PC-3 (cell line): ENCODE results near the gene PDSS2. TPM values are rescaled to one million over a fixed set of nuclear protein-coding genes. Genes with fewer than 3 reads are reported as not detected.
A peak's percentile ranks its signal among the peaks of the same experiment; 100 is the strongest.

ENCODE experiments used
- ATAC-seq: fragments of 200-7000 bp; cut with Tn5 transposase; 2 replicates; pipeline ENCODE4 v1.9.1; 2020; ENCODE audit warnings: mild to moderate bottlenecking, moderate library complexity
- BruUV-seq: library from RNA; stranded (reverse); fragments of 400-500 nt; replicated peaks from 2 replicates; lab custom pipeline; 2021; lab: Mats Ljungman, UMichigan
- CTCF ChIA-PET: fragments of 300-600 bp; sonication (Branson Sonifier 250); formaldehyde crosslinking; loops from one replicate; lab custom pipeline; 2022; ENCODE audit warnings: antibody characterized with exemption; lab: Charles Lee
- POLR2A ChIA-PET: fragments of 300-600 bp; sonication (Branson Sonifier 250); formaldehyde crosslinking; loops from one replicate; lab custom pipeline; 2022; ENCODE audit warnings: antibody characterized with exemption; ENCODE audit not compliant: unreplicated experiment; lab: Charles Lee
- DNase-seq: peaks from one replicate; pipeline ENCODE4 v3.0.0-alpha.2; 2015
- H2AFZ ChIP-seq: fragments of 300-600 bp; sonication (generic); 2 replicates; pipeline ENCODE4 v1.6.0; 2016; ENCODE audit warnings: antibody characterized with exemption, low read length
- H3F3A ChIP-seq: fragments of 300-600 bp; sonication (generic); one replicate; pipeline ENCODE4 v1.6.0; 2017; ENCODE audit warnings: antibody characterized with exemption, low read length, control low read depth, mild to moderate bottlenecking; ENCODE audit not compliant: unreplicated experiment
- H3K27ac ChIP-seq: fragments of 300-600 bp; sonication (generic); 2 replicates; pipeline ENCODE4 v1.5.1; 2016; ENCODE audit warnings: mild to moderate bottlenecking, low read length
- H3K27me3 ChIP-seq: fragments of 300-600 bp; sonication (generic); 2 replicates; pipeline ENCODE4 v1.6.1; 2016; ENCODE audit warnings: low read length, mixed read lengths
- H3K36me3 ChIP-seq: fragments of 300-600 bp; sonication (generic); 2 replicates; pipeline ENCODE4 v1.6.1; 2016; ENCODE audit warnings: low read depth, mixed run types, low read length, mixed read lengths
- H3K4me1 ChIP-seq: fragments of 300-600 bp; sonication (generic); 2 replicates; pipeline ENCODE4 v1.5.1; 2016; ENCODE audit warnings: low read length; ENCODE audit not compliant: insufficient read depth
- H3K4me2 ChIP-seq: fragments of 300-600 bp; sonication (generic); 2 replicates; pipeline ENCODE4 v1.6.0; 2016; ENCODE audit warnings: low read length
- H3K4me3 ChIP-seq: fragments of 300-600 bp; sonication (generic); 2 replicates; pipeline ENCODE4 v1.5.1; 2016; ENCODE audit warnings: mild to moderate bottlenecking, low read length, mixed read lengths
- H3K79me2 ChIP-seq: fragments of 300-600 bp; sonication (generic); 2 replicates; pipeline ENCODE4 v1.6.1; 2017; ENCODE audit warnings: low read length, mixed read lengths
- H3K9ac ChIP-seq: fragments of 300-600 bp; sonication (generic); 2 replicates; pipeline ENCODE4 v1.6.0; 2016; ENCODE audit warnings: mild to moderate bottlenecking, low read length
- H3K9me2 ChIP-seq: fragments of 300-600 bp; sonication (generic); replicated peaks from 2 replicates; pipeline ENCODE4 v1.6.1; 2016; ENCODE audit warnings: mixed run types, low read length, mixed read lengths
- H3K9me3 ChIP-seq: fragments of 300-600 bp; sonication (generic); 2 replicates; pipeline ENCODE4 v1.6.1; 2016; ENCODE audit warnings: low read length, mixed read lengths
- H4K20me1 ChIP-seq: fragments of 300-600 bp; sonication (generic); 2 replicates; pipeline ENCODE4 v1.6.1; 2016; ENCODE audit warnings: low read length, mixed read lengths
- EZH2 ChIP-seq: fragments of 300-600 bp; sonication (generic); IDR thresholded peaks from one replicate; pipeline ENCODE4 v1.6.1; 2017; ENCODE audit warnings: antibody characterized with exemption, mild to moderate bottlenecking, low read length; ENCODE audit not compliant: unreplicated experiment
- EZH2phosphoT487 ChIP-seq: fragments of 300-600 bp; sonication (generic); IDR thresholded peaks from 2 replicates; pipeline ENCODE4 v1.6.1; 2018; ENCODE audit warnings: mild to moderate bottlenecking, antibody characterized with exemption, low read length, borderline replicate concordance
- intact Hi-C: fragments of 100-400 bp; cut with micrococcal nuclease; formaldehyde crosslinking; loops from 2 replicates; pipeline ENCODE4 v1.9.0; 2023
- total RNA-seq: library from RNA; depleted of rRNA; stranded (reverse); fragments of >200 nt; gene quantifications from 2 replicates; pipeline ENCODE4 v1.2.3, GENCODE V29; 2014
- TF ChIP-seq, protein P1 (sequence below): fragments of 300-600 bp; sonication (generic); conservative IDR thresholded peaks from 2 replicates; pipeline ENCODE4 v1.5.1; 2017; ENCODE audit warnings: antibody characterized with exemption, low read depth, mild to moderate bottlenecking, low read length

PDSS2 gene
- total RNA-seq, 1 experiment from 2014 or later, result 6.6 TPM

- Histone ChIP-seq H3K4me2 (peak overlapping the region; percentile 89), H3K4me1 (peaks cover 6% of the 10 kb centered on the region; the same call in 1 of the 2 replicates), H3K36me3 (no peaks in the 10 kb centered on the region), H3F3A (no peaks in the 10 kb centered on the region), H3K27ac (peak overlapping the region; percentile 12; the same call in 1 of the 2 replicates), H3K4me3 (peak overlapping the region; percentile 91), H4K20me1 (no peaks in the 10 kb centered on the region), H3K9me2 (no peaks in the 10 kb centered on the region), H3K27me3 (no peaks in the 10 kb centered on the region), H3K79me2 (peaks cover 27% of the 10 kb centered on the region), H2AFZ (peak overlapping the region; percentile 99), H3K9ac (peak overlapping the region; percentile 71), H3K9me3 (no peaks in the 10 kb centered on the region)
- no peak for DNase-seq
- ChIA-PET POLR2A (no interaction called here), CTCF (interaction anchor here (0.6 to 1.7 kb wide), 3 partner anchors 142 to 206 kb away, joined by 3 to 8 read pairs (median 6); no protein-coding TSS in a partner anchor)
- intact Hi-C loops, result no loop called here
- TF ChIP-seq EZH2phosphoT487, result no peak
- no peak for TF ChIP-seq EZH2
- TF ChIP-seq, protein P1, sequence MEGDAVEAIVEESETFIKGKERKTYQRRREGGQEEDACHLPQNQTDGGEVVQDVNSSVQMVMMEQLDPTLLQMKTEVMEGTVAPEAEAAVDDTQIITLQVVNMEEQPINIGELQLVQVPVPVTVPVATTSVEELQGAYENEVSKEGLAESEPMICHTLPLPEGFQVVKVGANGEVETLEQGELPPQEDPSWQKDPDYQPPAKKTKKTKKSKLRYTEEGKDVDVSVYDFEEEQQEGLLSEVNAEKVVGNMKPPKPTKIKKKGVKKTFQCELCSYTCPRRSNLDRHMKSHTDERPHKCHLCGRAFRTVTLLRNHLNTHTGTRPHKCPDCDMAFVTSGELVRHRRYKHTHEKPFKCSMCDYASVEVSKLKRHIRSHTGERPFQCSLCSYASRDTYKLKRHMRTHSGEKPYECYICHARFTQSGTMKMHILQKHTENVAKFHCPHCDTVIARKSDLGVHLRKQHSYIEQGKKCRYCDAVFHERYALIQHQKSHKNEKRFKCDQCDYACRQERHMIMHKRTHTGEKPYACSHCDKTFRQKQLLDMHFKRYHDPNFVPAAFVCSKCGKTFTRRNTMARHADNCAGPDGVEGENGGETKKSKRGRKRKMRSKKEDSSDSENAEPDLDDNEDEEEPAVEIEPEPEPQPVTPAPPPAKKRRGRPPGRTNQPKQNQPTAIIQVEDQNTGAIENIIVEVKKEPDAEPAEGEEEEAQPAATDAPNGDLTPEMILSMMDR, result no peak
- BruUV-seq, result no TSS peak
- ATAC-seq, result no peak
These were observed 793 bp upstream of the PDSS2 start for GRCh38 chr6:107460083-107460631.

DNA sequence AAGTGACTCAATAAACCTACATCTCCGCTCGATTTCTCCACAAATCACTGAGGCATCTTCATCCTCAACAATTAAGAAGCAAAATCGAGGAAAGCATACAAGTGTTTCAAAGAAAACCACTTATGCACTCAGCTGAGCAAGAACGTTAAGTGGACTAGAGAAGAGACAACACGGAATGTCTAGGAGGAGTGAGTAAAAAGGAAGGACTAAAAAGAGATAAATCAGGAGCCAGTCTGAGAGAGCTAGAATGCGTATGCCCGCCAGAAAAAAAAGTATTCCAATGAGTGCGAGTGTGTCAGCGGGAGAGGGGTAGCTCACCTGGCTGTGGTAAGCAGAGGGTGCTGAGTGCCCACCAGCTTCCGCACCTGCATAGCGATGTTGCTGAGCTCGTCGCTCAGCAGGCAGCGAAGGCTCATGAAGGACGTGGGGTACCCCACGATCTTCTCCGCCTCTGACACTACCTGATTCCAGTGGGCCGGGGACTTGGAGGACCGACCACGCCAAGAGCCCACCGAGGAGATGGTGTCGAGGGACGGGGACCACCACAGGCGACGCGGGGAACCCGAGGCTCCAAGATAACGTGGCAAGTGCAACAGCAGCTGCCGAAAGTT, 587 bp downstream of the PDSS2 start:
- H3K27me3 ChIP-seq, result no peaks in the 10 kb centered on the region
- TSS peak; percentile 58 for BruUV-seq
- peak overlapping the region; percentile 99 for H2AFZ ChIP-seq
- H4K20me1 ChIP-seq, result no peaks in the 10 kb centered on the region
- H3K4me2 ChIP-seq, result peak overlapping the region; percentile 90
- H3K27ac ChIP-seq, result peak overlapping the region; percentile 35
- ATAC-seq (peak; percentile 35), DNase-seq (peak; percentile 26)
- peaks cover 31% of the 10 kb centered on the region for H3K79me2 ChIP-seq
- CTCF ChIA-PET, result interaction anchor here (0.5 to 1.7 kb wide), 2 partner anchors 91 to 141 kb away, joined by 4 to 6 read pairs; no protein-coding TSS in a partner anchor
- peak overlapping the region; percentile 76 for H3K9ac ChIP-seq
- POLR2A ChIA-PET, result interaction anchor here (0.5 to 0.8 kb wide), 3 partner anchors 343 to 430 kb away, joined by 3 to 5 read pairs (median 3); partner anchors contain the start of gene BEND3
- H3K4me1 ChIP-seq, result peaks cover 6% of the 10 kb centered on the region; the same call in 1 of the 2 replicates
- TF ChIP-seq EZH2phosphoT487 (no peak), EZH2 (no peak)
- TF ChIP-seq, protein P1, result no peak
- no peaks in the 10 kb centered on the region for H3F3A ChIP-seq
- intact Hi-C loops, result loop anchor here (2.0 kb wide), 1 partner anchor 140 kb away; no protein-coding TSS in a partner anchor
- peak overlapping the region; percentile 91 for H3K4me3 ChIP-seq
- no peaks in the 10 kb centered on the region for H3K9me2 ChIP-seq
- H3K9me3 ChIP-seq, result no peaks in the 10 kb centered on the region
- H3K36me3 ChIP-seq, result no peaks in the 10 kb centered on the region

GRCh38 chr6:107448776-107449175, 10.6 kb downstream of the PDSS2 start:
- H3K27ac ChIP-seq, result no peak overlapping the region
- ATAC-seq (no peak), DNase-seq (no peak)
- ChIA-PET POLR2A (no interaction called here), CTCF (no interaction called here)
- H3K27me3 ChIP-seq, result no peaks in the 10 kb centered on the region
- H3K9me3 ChIP-seq, result no peaks in the 10 kb centered on the region
- H2AFZ ChIP-seq, result no peak overlapping the region
- intact Hi-C loops, result no loop called here
- H3K79me2 ChIP-seq, result no peaks in the 10 kb centered on the region
- H3K4me3 ChIP-seq, result no peak overlapping the region
- no peaks in the 10 kb centered on the region for H3F3A ChIP-seq
- H3K36me3 ChIP-seq, result no peaks in the 10 kb centered on the region; the same call in 1 of the 2 replicates
- H3K4me1 ChIP-seq, result no peaks in the 10 kb centered on the region
- H3K9me2 ChIP-seq, result no peaks in the 10 kb centered on the region
- no TSS peak for BruUV-seq
- H3K9ac ChIP-seq, result no peak overlapping the region
- no peak overlapping the region for H3K4me2 ChIP-seq
- H4K20me1 ChIP-seq, result no peaks in the 10 kb centered on the region
- TF ChIP-seq, protein P1, result no peak
- TF ChIP-seq EZH2phosphoT487 (no peak), EZH2 (no peak)
